HG03354 (cell line): ENCODE results near the gene ZNRF1.

Source experiments
- ATAC-seq: cut with Tn5 transposase; IDR thresholded peaks from one replicate; pipeline ENCODE4 v1.9.1; 2021; ENCODE audit warnings: mild to moderate bottlenecking; ENCODE audit not compliant: unreplicated experiment, poor library complexity, severe bottlenecking

ZNRF1 gene

GRCh38 chr16:75107505-75107904, 108.7 kb downstream of the ZNRF1 start:
- ATAC-seq, result no peak

- ATAC-seq, result no peak
Observed at GRCh38 chr16:75108792-75109731, 110.2 kb downstream of the ZNRF1 start.

GRCh38 chr16:75109732-75110243, 111.0 kb downstream of the ZNRF1 start:
- ATAC-seq, result no peak

- peak; percentile 73 for ATAC-seq
Observed at GRCh38 chr16:75110637-75111513, 112.1 kb downstream of the ZNRF1 start.

GRCh38 chr16:75111514-75111940, 112.7 kb downstream of the ZNRF1 start:
- no peak for ATAC-seq

- ATAC-seq, result no peak
Observed at GRCh38 chr16:75111961-75112733, 113.3 kb downstream of the ZNRF1 start.

- ATAC-seq, result no peak
Observed at GRCh38 chr16:75112734-75113491, 114.1 kb downstream of the ZNRF1 start.

GRCh38 chr16:75113541-75114121, 114.8 kb downstream of the ZNRF1 start:
- ATAC-seq, result no peak

GRCh38 chr16:75114179-75114945, 115.5 kb downstream of the ZNRF1 start:
- no peak for ATAC-seq

GRCh38 chr16:75114946-75115825, 116.4 kb downstream of the ZNRF1 start:
- no peak for ATAC-seq

GRCh38 chr16:75116081-75116910, 117.5 kb downstream of the ZNRF1 start, which contains the start of gene LDHD:
Gene LDHD, minus strand, starts transcription at chr16:75116780. Its CDS starts 60 bp downstream, at chr16:75116720.
- no peak for ATAC-seq

- ATAC-seq, result no peak
Observed at GRCh38 chr16:75116911-75117245, 118.1 kb downstream of the ZNRF1 start.

- no peak for ATAC-seq
Observed at GRCh38 chr16:75118943-75119539, 120.2 kb downstream of the ZNRF1 start.

GRCh38 chr16:75120253-75120652, 121.4 kb downstream of the ZNRF1 start:
- ATAC-seq, result no peak

- no peak for ATAC-seq
Observed at GRCh38 chr16:75121949-75122568, 123.2 kb downstream of the ZNRF1 start.
